ENCODE results near the gene OR8K3. TPM values are rescaled to one million over a fixed set of nuclear protein-coding genes. Genes with fewer than 3 reads are reported as not detected.

OR8K3 gene
- not detected in 2 replicates for total RNA-seq (2013; cell fraction: nucleolus; rRNA removed)
- total RNA-seq (2014; rRNA removed) (not detected in 2 replicates), total RNA-seq (2014; rRNA removed; fragmentation: Illumina TruSeq; extraction: Trizol) (not detected in 2 replicates), total RNA-seq (2021) (not detected in 2 replicates), polyA plus RNA-seq (2011; rRNA removed) (not detected in 2 replicates), polyA plus RNA-seq (2014; fragmentation: Illumina TruSeq; extraction: Trizol) (not detected in 2 replicates), polyA plus RNA-seq (2014; fragmentation: Nextera tagmentation; extraction: Ambion mirVana) (not detected), polyA plus RNA-seq (2014; rRNA removed) (not detected in 2 replicates), polyA plus RNA-seq (2016; fragmentation: Nextera tagmentation; extraction: Ambion mirVana) (not detected), polyA minus RNA-seq (2011; rRNA and poly(A)+ RNA removed) (not detected in 2 replicates), Bru-seq, nascent RNA (not detected), BruChase-seq, experiment 1, labeled RNA remaining after a 6-hour chase (not detected), BruChase-seq, experiment 2, labeled RNA remaining after a 2-hour chase (not detected)
- polyA plus RNA-seq (2011; ENCODE audit: low read depth): not detected
- not detected in 2 replicates for polyA plus RNA-seq (2011; cell fraction: cytosol; rRNA removed)
- polyA plus RNA-seq (2011; cell fraction: nucleus; rRNA removed): not detected in 2 replicates
- polyA plus RNA-seq (2012): not detected in 2 replicates
- polyA minus RNA-seq (2011; cell fraction: cytosol; rRNA and poly(A)+ RNA removed): not detected in 2 replicates
- not detected in 2 replicates for polyA minus RNA-seq (2011; cell fraction: nucleus; rRNA and poly(A)+ RNA removed)
- long read RNA-seq, experiment 1: 0 reads
- long read RNA-seq, experiment 2: 0 reads

GRCh38 chr11:56314844-56315243 is at the start of gene OR8K3:
OR8K3 (plus strand) TSS chr11:56315144; CDS start chr11:56318307, 3,163 bp downstream.
- Histone ChIP-seq H3K4me2 (ENCODE audit: control insufficient read depth, insufficient read depth) (no peak within 1 kb of the TSS), H3K4me1 (ENCODE audit: control insufficient read depth, insufficient read depth, low read length) (no peaks in the 10 kb centered on the region), H4K20me1 (ENCODE audit: control insufficient read depth, insufficient read depth) (no peaks in the 10 kb centered on the region), H3K27me3 (replicated peaks in 1 of 2; ENCODE audit: control insufficient read depth in 2 of 2, insufficient read depth in 2 of 2, low read length in 1 of 2) (no peaks in the 10 kb centered on the region), H3K27ac (ENCODE audit: control insufficient read depth, insufficient read depth) (no peak within 1 kb of the TSS), H2AFZ (ENCODE audit: control insufficient read depth, low read depth, low read length) (no peak within 1 kb of the TSS), H3K4me3 (no peak within 1 kb of the TSS), H3K79me2 (ENCODE audit: control insufficient read depth, insufficient read depth, low read length) (no peaks in the 10 kb centered on the region), H3K9ac (ENCODE audit: control insufficient read depth, insufficient read depth, low read length) (no peak within 1 kb of the TSS), H3K36me3 (ENCODE audit: control insufficient read depth in 2 of 2, insufficient read depth in 2 of 2, low read length in 1 of 2) (no peaks in the 10 kb centered on the region), H3K9me3 (replicated peaks; ENCODE audit: control insufficient read depth, insufficient read depth, low read length) (no peaks in the 10 kb centered on the region)
- POLR2A ChIA-PET: no interaction called here
- in situ Hi-C loops (cut with MboI) (no loop called here), intact Hi-C loops (cut with micrococcal nuclease; ENCODE audit: unreplicated experiment) (no loop called here)
- no peak for ATAC-seq
- CTCF ChIA-PET: no interaction called here
- no TSS peak for BruUV-seq (replicated peaks)
- FAIRE-seq: no peak
- TF ChIP-seq NR2C1 (IDR thresholded peaks at IDR 0.05) (no peak), ESRRA (IDR thresholded peaks at IDR 0.05; ENCODE audit: low read length) (no peak)
- DNase-seq (ENCODE audit: low read depth, low spot score): no peak
- RAD21 ChIA-PET (ENCODE audit: unreplicated experiment): no interaction called here
- SMC1A ChIA-PET (ENCODE audit: uncharacterized antibody, unreplicated experiment): no interaction called here

GRCh38 chr11:56271092-56271491 is 43.9 kb upstream of the OR8K3 start:
- Histone ChIP-seq H3K9ac (ENCODE audit: control insufficient read depth, insufficient read depth, low read length) (no peak overlapping the region), H3K36me3 (ENCODE audit: control insufficient read depth in 2 of 2, insufficient read depth in 2 of 2, low read length in 1 of 2) (no peaks in the 10 kb centered on the region), H4K20me1 (ENCODE audit: control insufficient read depth, insufficient read depth) (no peaks in the 10 kb centered on the region), H2AFZ (ENCODE audit: control insufficient read depth, low read depth, low read length) (no peak overlapping the region), H3K4me2 (ENCODE audit: control insufficient read depth, insufficient read depth) (no peak overlapping the region), H3K79me2 (ENCODE audit: control insufficient read depth, insufficient read depth, low read length) (no peaks in the 10 kb centered on the region), H3K27me3 (replicated peaks in 1 of 2; ENCODE audit: control insufficient read depth in 2 of 2, insufficient read depth in 2 of 2, low read length in 1 of 2) (no peaks in the 10 kb centered on the region), H3K9me3 (replicated peaks; ENCODE audit: control insufficient read depth, insufficient read depth, low read length) (no peaks in the 10 kb centered on the region), H3K4me3 (no peak overlapping the region), H3K27ac (ENCODE audit: control insufficient read depth, insufficient read depth) (no peak overlapping the region), H3K4me1 (ENCODE audit: control insufficient read depth, insufficient read depth, low read length) (no peaks in the 10 kb centered on the region)
- RAD21 ChIA-PET (ENCODE audit: unreplicated experiment): no interaction called here
- in situ Hi-C loops (cut with MboI): no loop called here
- ATAC-seq (no peak), DNase-seq (ENCODE audit: low read depth, low spot score) (no peak), FAIRE-seq (no peak)
- POLR2A ChIA-PET: no interaction called here
- 43% methylated on average over 3 of the region's 3 CpGs for WGBS (ENCODE audit: insufficient coverage, insufficient replicate concordance, low lambda C conversion rate, missing lambda C conversion rate)
- no TSS peak for BruUV-seq (replicated peaks)
- SMC1A ChIA-PET (ENCODE audit: uncharacterized antibody, unreplicated experiment): interaction anchor here (1.5 kb wide), 1 partner anchor 16 kb away, joined by 3 read pairs; no protein-coding TSS in a partner anchor
- TF ChIP-seq ZBTB40 (IDR thresholded peaks at IDR 0.05; ENCODE audit: borderline replicate concordance) (no peak), SMAD1 (IDR thresholded peaks at IDR 0.05; ENCODE audit: low read depth, partially characterized antibody) (no peak), MXI1 (IDR thresholded peaks at IDR 0.05; ENCODE audit: low read depth, low read length) (no peak), ATF7 (IDR thresholded peaks at IDR 0.05; ENCODE audit: low read depth) (no peak), PBX3 (IDR thresholded peaks at IDR 0.05; ENCODE audit: insufficient replicate concordance, low read depth, low read length) (no peak)
- intact Hi-C loops (cut with micrococcal nuclease; ENCODE audit: unreplicated experiment): no loop called here
- CTCF ChIA-PET: no interaction called here

All from GM12878 (cell line).